Eye (tissue), 1 donor: Measurements from ENCODE around the gene MBTPS1.

Source experiments
- DNase-seq: peaks from one replicate; pipeline ENCODE4 v3.0.0-alpha.2; 2015

The MBTPS1 gene

GRCh38 chr16:84032458-84033178, 84.1 kb downstream of the MBTPS1 start:
- DNase-seq, result peak; percentile 73

GRCh38 chr16:84031556-84031955, 85.2 kb downstream of the MBTPS1 start:
- no peak for DNase-seq

- no peak for DNase-seq
Measured at GRCh38 chr16:84029297-84030047, 87.3 kb downstream of the MBTPS1 start.

GRCh38 chr16:84027625-84028024, 89.1 kb downstream of the MBTPS1 start:
- DNase-seq, result no peak

GRCh38 chr16:84026606-84027005, 90.1 kb downstream of the MBTPS1 start:
- no peak for DNase-seq

GRCh38 chr16:84024854-84025253, 91.9 kb downstream of the MBTPS1 start:
- DNase-seq, result no peak

GRCh38 chr16:84022644-84023043, 94.1 kb downstream of the MBTPS1 start:
- DNase-seq, result no peak

GRCh38 chr16:84021488-84021887, 95.3 kb downstream of the MBTPS1 start:
- no peak for DNase-seq

GRCh38 chr16:84020353-84020752, 96.4 kb downstream of the MBTPS1 start:
- DNase-seq, result no peak

- DNase-seq, result no peak
Measured at GRCh38 chr16:84018710-84019109, 98.0 kb downstream of the MBTPS1 start.

GRCh38 chr16:84016477-84016876, 100.3 kb downstream of the MBTPS1 start:
- no peak for DNase-seq

GRCh38 chr16:84015399-84015798, 101.3 kb downstream of the MBTPS1 start:
- DNase-seq, result no peak

GRCh38 chr16:84014570-84015327, 102.0 kb downstream of the MBTPS1 start:
- no peak for DNase-seq

- DNase-seq, result peak; percentile 65
Measured at GRCh38 chr16:84013787-84014569, 102.8 kb downstream of the MBTPS1 start.

GRCh38 chr16:84009282-84009681, 107.5 kb downstream of the MBTPS1 start:
- no peak for DNase-seq

- no peak for DNase-seq
Measured at GRCh38 chr16:84007965-84008364, 108.8 kb downstream of the MBTPS1 start.

GRCh38 chr16:84007520-84007919, 109.2 kb downstream of the MBTPS1 start:
- no peak for DNase-seq

GRCh38 chr16:84005391-84005790, 111.4 kb downstream of the MBTPS1 start:
- DNase-seq, result no peak

GRCh38 chr16:84004442-84004841, 112.3 kb downstream of the MBTPS1 start:
- no peak for DNase-seq
